Muscle of leg (tissue), 11 donors: ENCODE data around the gene C9orf72. TPM values are rescaled to one million over a fixed set of nuclear protein-coding genes. Genes with fewer than 3 reads are reported as not detected.

Experiments
- DNase-seq: peaks from one replicate; pipeline ENCODE4 v3.0.0; 2013
- H3K27ac ChIP-seq: one replicate; pipeline ENCODE4 v1.5.1; 2013; ENCODE audit warnings: mild to moderate bottlenecking, low read length, control low read depth
- H3K27me3 ChIP-seq: one replicate; pipeline ENCODE4 v1.6.1; 2013; ENCODE audit warnings: low read length; ENCODE audit not compliant: control insufficient read depth, insufficient read depth
- H3K36me3 ChIP-seq: one replicate; pipeline ENCODE4 v1.6.1; 2013; ENCODE audit warnings: low read length; ENCODE audit not compliant: control insufficient read depth, insufficient read depth
- H3K4me1 ChIP-seq: one replicate; pipeline ENCODE4 v1.6.1; 2013; ENCODE audit warnings: low read length; ENCODE audit not compliant: control insufficient read depth, insufficient read depth
- H3K4me3 ChIP-seq: one replicate; pipeline ENCODE4 v1.5.1; 2013; ENCODE audit warnings: low read length, control low read depth
- H3K9me3 ChIP-seq: replicated peaks from 2 replicates; pipeline ENCODE4 v1.6.1; 2013; ENCODE audit warnings: low read depth, low read length; ENCODE audit not compliant: control insufficient read depth
- WGBS: methylation state at CpG from one replicate; pipeline ENCODE4 v1.1.5; 2013; ENCODE audit warnings: missing lambda C conversion rate; ENCODE audit not compliant: insufficient coverage; 5-methylcytosine and 5-hydroxymethylcytosine counted together
- polyA plus RNA-seq, 8 donors: library from polyadenylated mRNA; unstranded; fragments of 120-200 nt; gene quantifications; one replicate each; pipeline versions ENCODE4 v1.2.1 to v1.2.3, GENCODE V29; 2013; ENCODE audit warnings: inconsistent platforms in 1 of 8, low replicate concordance in 1 of 8; ENCODE audit not compliant: insufficient read length in 8 of 8, insufficient read depth in 1 of 8
- total RNA-seq: library from RNA; stranded (reverse); fragments of 120-200 nt; gene quantifications from one replicate; pipeline ENCODE4 v1.2.4, GENCODE V29; 2013

Gene C9orf72
- total and polyA plus RNA-seq, 9 donors: 10.8 to 16.8 (median 13.2) TPM

- Histone ChIP-seq H3K4me1 (no peaks in the 10 kb centered on the region), H3K36me3 (no peaks in the 10 kb centered on the region), H3K9me3 (no peaks in the 10 kb centered on the region), H3K27me3 (no peaks in the 10 kb centered on the region), H3K4me3 (no peak overlapping the region), H3K27ac (no peak overlapping the region)
- DNase-seq: no peak
- no CpG with 5 or more reads among the region's 4 CpGs for WGBS
Measured at GRCh38 chr9:27520986-27521385, 52.3 kb downstream of the C9orf72 start.

GRCh38 chr9:27519466-27520465 is 53.5 kb downstream of the C9orf72 start:
- Histone ChIP-seq H3K4me1 (no peaks in the 10 kb centered on the region), H3K4me3 (no peak overlapping the region), H3K27me3 (no peaks in the 10 kb centered on the region), H3K36me3 (no peaks in the 10 kb centered on the region), H3K9me3 (no peaks in the 10 kb centered on the region), H3K27ac (no peak overlapping the region)
- WGBS: 97% methylated on average over 2 of the region's 10 CpGs
- DNase-seq: no peak

GRCh38 chr9:27518809-27519208 is 54.5 kb downstream of the C9orf72 start:
- H3K9me3 ChIP-seq: no peaks in the 10 kb centered on the region
- WGBS: 100% methylated on average over 1 of the region's 4 CpGs
- peaks cover 4% of the 10 kb centered on the region for H3K4me1 ChIP-seq
- no peaks in the 10 kb centered on the region for H3K36me3 ChIP-seq
- H3K27ac ChIP-seq: no peak overlapping the region
- H3K4me3 ChIP-seq: no peak overlapping the region
- H3K27me3 ChIP-seq: no peaks in the 10 kb centered on the region
- DNase-seq: no peak

- no peak for DNase-seq
- Histone ChIP-seq H3K36me3 (no peaks in the 10 kb centered on the region), H3K27me3 (no peaks in the 10 kb centered on the region), H3K27ac (no peak overlapping the region), H3K9me3 (no peaks in the 10 kb centered on the region), H3K4me3 (no peak overlapping the region), H3K4me1 (peaks cover 4% of the 10 kb centered on the region)
- WGBS: no CpG with 5 or more reads among the region's 2 CpGs
Measured at GRCh38 chr9:27518006-27518405, 55.3 kb downstream of the C9orf72 start.

GRCh38 chr9:27514551-27514950 is 58.7 kb downstream of the C9orf72 start:
- H3K4me3 ChIP-seq: no peak overlapping the region
- H3K36me3 ChIP-seq: no peaks in the 10 kb centered on the region
- no peaks in the 10 kb centered on the region for H3K9me3 ChIP-seq
- H3K4me1 ChIP-seq: peaks cover 4% of the 10 kb centered on the region
- H3K27me3 ChIP-seq: no peaks in the 10 kb centered on the region
- no peak overlapping the region for H3K27ac ChIP-seq
- WGBS: no CpG with 5 or more reads among the region's 2 CpGs
- DNase-seq: peak; percentile 85

- H3K27me3 ChIP-seq: no peaks in the 10 kb centered on the region
- H3K9me3 ChIP-seq: no peaks in the 10 kb centered on the region
- peaks cover 4% of the 10 kb centered on the region for H3K4me1 ChIP-seq
- no peak overlapping the region for H3K4me3 ChIP-seq
- 100% methylated on average over 2 of the region's 2 CpGs for WGBS
- DNase-seq: no peak
- H3K27ac ChIP-seq: no peak overlapping the region
- H3K36me3 ChIP-seq: no peaks in the 10 kb centered on the region
Measured at GRCh38 chr9:27511771-27512170, 61.5 kb downstream of the C9orf72 start.

GRCh38 chr9:27510780-27511179 is 62.5 kb downstream of the C9orf72 start:
- no peak overlapping the region for H3K4me3 ChIP-seq
- no peak overlapping the region for H3K27ac ChIP-seq
- H3K9me3 ChIP-seq: no peaks in the 10 kb centered on the region
- no peaks in the 10 kb centered on the region for H3K27me3 ChIP-seq
- DNase-seq: no peak
- peaks cover 4% of the 10 kb centered on the region for H3K4me1 ChIP-seq
- 60% methylated on average over 1 of the region's 2 CpGs for WGBS
- H3K36me3 ChIP-seq: no peaks in the 10 kb centered on the region

GRCh38 chr9:27506981-27507380 is 66.3 kb downstream of the C9orf72 start:
- no peak overlapping the region for H3K4me3 ChIP-seq

GRCh38 chr9:27505744-27506161 is 67.5 kb downstream of the C9orf72 start:
- Histone ChIP-seq H3K4me3 (no peak overlapping the region), H3K4me1 (no peaks in the 10 kb centered on the region), H3K27ac (no peak overlapping the region), H3K9me3 (peaks cover 5% of the 10 kb centered on the region), H3K36me3 (no peaks in the 10 kb centered on the region), H3K27me3 (no peaks in the 10 kb centered on the region)
- no peak for DNase-seq
- 59% methylated on average over 3 of the region's 5 CpGs for WGBS

More at GRCh38 chr9:27506981-27507380, 66.3 kb downstream of the C9orf72 start:
- WGBS: no CpG with 5 or more reads among the region's 2 CpGs
- peaks cover 5% of the 10 kb centered on the region for H3K9me3 ChIP-seq
- no peaks in the 10 kb centered on the region for H3K36me3 ChIP-seq
- no peaks in the 10 kb centered on the region for H3K27me3 ChIP-seq
- no peaks in the 10 kb centered on the region for H3K4me1 ChIP-seq
- DNase-seq: no peak
- H3K27ac ChIP-seq: no peak overlapping the region

GRCh38 chr9:27504259-27504658 is 69.0 kb downstream of the C9orf72 start:
- Histone ChIP-seq H3K27me3 (no peaks in the 10 kb centered on the region), H3K36me3 (no peaks in the 10 kb centered on the region), H3K9me3 (peaks cover 5% of the 10 kb centered on the region), H3K4me1 (no peaks in the 10 kb centered on the region), H3K27ac (no peak overlapping the region), H3K4me3 (no peak overlapping the region)
- no peak for DNase-seq
